K562 (cell line): ENCODE data around the gene TMEM245. TPM values are rescaled to one million over a fixed set of nuclear protein-coding genes. Genes with fewer than 3 reads are reported as not detected.

Source experiments
- ATAC-seq: fragments of 200-7000 bp; cut with Tn5 transposase; 3 replicates; pipeline ENCODE4 v1.9.1; 2020; ENCODE audit warnings: moderate library complexity
- BruUV-seq: library from RNA; stranded (reverse); fragments of 400-500 nt; replicated peaks from 2 replicates; lab custom pipeline; 2021; lab: Mats Ljungman, UMichigan
- CTCF ChIA-PET: fragments of 300-600 bp; formaldehyde crosslinking; extraction: SDS; loops from one replicate; lab custom pipeline; 2021; ENCODE audit warnings: low intra/inter-chr PET ratio; lab: Yijun Ruan, JAX
- POLR2A ChIA-PET: fragments of 300-600, 350-650 bp; sonication (Branson Sonifier 250); formaldehyde crosslinking; extraction: SDS; loops from one replicate; lab custom pipeline; 2021; ENCODE audit warnings: antibody characterized with exemption, inconsistent platforms; lab: Yijun Ruan, JAX
- DNase-seq, 4 experiments: peaks; one replicate each; pipeline versions ENCODE4 v3.0.0 to v3.0.0-alpha.2; 2011 to 2018; ENCODE audit warnings: low spot score in 3 of 4, mixed read lengths in 3 of 4; ENCODE audit errors: extremely low read depth in 1 of 4
- FAIRE-seq: peaks from 2 replicates; lab custom pipeline; 2011; peaks lifted over from hg19 to GRCh38; lab: Jason Lieb, UNC
- H2AFZ ChIP-seq: 2 replicates; pipeline ENCODE4 v1.6.0; 2011; ENCODE audit warnings: low read depth, low read length, control low read depth, inconsistent platforms
- H3K27ac ChIP-seq: fragments of 200-600 bp; 3 replicates; pipeline ENCODE4 v1.8.0; 2011; ENCODE audit warnings: low read depth, mild to moderate bottlenecking, control low read depth, inconsistent platforms, low read length, moderate library complexity, mixed read lengths; ENCODE audit errors: extremely low read depth
- H3K27me3 ChIP-seq, 2 experiments: fragments of 300-600 bp in 1 of 2; 2 replicates in 1 of 2; 3 replicates in 1 of 2; pipeline versions ENCODE4 v1.6.0 to v1.8.0; 2011; ENCODE audit warnings: inconsistent platforms in 2 of 2, low read length in 2 of 2, mild to moderate bottlenecking in 1 of 2, mixed read lengths in 1 of 2, moderate library complexity in 1 of 2; ENCODE audit not compliant: control insufficient read depth in 2 of 2, insufficient read depth in 2 of 2
- H3K36me3 ChIP-seq: fragments of 300-600 bp; 3 replicates; pipeline ENCODE4 v1.8.0; 2011; ENCODE audit warnings: mild to moderate bottlenecking, low read length, inconsistent platforms; ENCODE audit not compliant: control insufficient read depth, insufficient read depth
- H3K4me1 ChIP-seq, 2 experiments: fragments of 200-600 bp in 1 of 2; replicated peaks in 1 of 2; 2 replicates in 1 of 2; 3 replicates in 1 of 2; pipeline versions ENCODE4 v1.5.1 to v1.8.0; 2011; ENCODE audit warnings: inconsistent platforms in 2 of 2, low read length in 2 of 2, mild to moderate bottlenecking in 1 of 2, mixed read lengths in 1 of 2, moderate library complexity in 1 of 2; ENCODE audit not compliant: control insufficient read depth in 2 of 2, insufficient read depth in 2 of 2
- H3K4me2 ChIP-seq: 2 replicates; pipeline ENCODE4 v1.6.1; 2011; ENCODE audit warnings: low read length, control low read depth, inconsistent platforms, mixed read lengths; ENCODE audit not compliant: insufficient read depth
- H3K4me3 ChIP-seq: fragments of 200-600 bp; sonication (generic), shearing (Covaris generic); 2 replicates; pipeline ENCODE4 v1.5.1; 2016; ENCODE audit warnings: control low read depth, inconsistent platforms
- H3K79me2 ChIP-seq: fragments of 200-600 bp; 3 replicates; pipeline ENCODE4 v1.8.0; 2011; ENCODE audit warnings: low read length, inconsistent platforms; ENCODE audit not compliant: control insufficient read depth, insufficient read depth
- H3K9ac ChIP-seq, 2 experiments: 2 replicates each; pipeline versions ENCODE4 v1.6.0 to v1.6.1; 2011; ENCODE audit warnings: low read depth in 2 of 2, low read length in 2 of 2, control low read depth in 1 of 2, inconsistent platforms in 1 of 2, mild to moderate bottlenecking in 1 of 2, mixed read lengths in 1 of 2; ENCODE audit not compliant: insufficient read depth in 1 of 2
- H3K9me1 ChIP-seq: one replicate; pipeline ENCODE4 v1.6.0; 2011; ENCODE audit warnings: inconsistent platforms, mild to moderate bottlenecking, low read length, moderate library complexity; ENCODE audit not compliant: control insufficient read depth, insufficient read depth
- H3K9me3 ChIP-seq: replicated peaks from 2 replicates; pipeline ENCODE4 v1.5.1; 2011; ENCODE audit warnings: low read depth, low read length, inconsistent platforms; ENCODE audit not compliant: control insufficient read depth, insufficient read depth
- H4K20me1 ChIP-seq: replicated peaks from 2 replicates; pipeline ENCODE4 v1.6.1; 2011; ENCODE audit warnings: low read length, inconsistent platforms, mixed read lengths; ENCODE audit not compliant: control insufficient read depth, insufficient read depth
- BCOR ChIP-seq: fragments of 450-650 bp; IDR thresholded peaks from 2 replicates; pipeline ENCODE4 v1.6.1; 2016
- BRD9 ChIP-seq: fragments of 450-650 bp; IDR thresholded peaks from 2 replicates; pipeline ENCODE4 v1.6.1; 2018; ENCODE audit warnings: low read depth; ENCODE audit not compliant: partially characterized antibody
- COPS2 ChIP-seq: fragments of 450-650 bp; conservative IDR thresholded peaks from 2 replicates; pipeline ENCODE4 v1.6.1; 2016; ENCODE audit warnings: mild to moderate bottlenecking, moderate library complexity
- CSDE1 ChIP-seq, 2 experiments: fragments of 450-650 bp; IDR thresholded peaks; 2 replicates each; pipeline ENCODE4 v1.6.1; 2016; ENCODE audit warnings: mild to moderate bottlenecking in 1 of 2
- CTBP1 ChIP-seq: fragments of 450-650 bp; IDR thresholded peaks from 2 replicates; pipeline ENCODE4 v1.6.1; 2016; ENCODE audit warnings: borderline replicate concordance
- HDAC8 ChIP-seq: fragments of 450-650 bp; IDR thresholded peaks from 2 replicates; pipeline ENCODE4 v1.6.1; 2016; ENCODE audit warnings: mild to moderate bottlenecking, missing genetic modification characterization, moderate library complexity, missing compliant biosample characterization
- HES1 ChIP-seq: fragments of 450-650 bp; IDR thresholded peaks from 2 replicates; pipeline ENCODE4 v1.6.1; 2016; ENCODE audit warnings: low read depth, mild to moderate bottlenecking, moderate library complexity
- JUNB ChIP-seq: fragments of 450-650 bp; formaldehyde crosslinking; conservative IDR thresholded peaks from 2 replicates; pipeline ENCODE4 v1.4.0; 2020; ENCODE audit warnings: mild to moderate bottlenecking
- MCM3 ChIP-seq: fragments of 450-650 bp; IDR thresholded peaks from 2 replicates; pipeline ENCODE4 v1.6.1; 2016
- NRF1 ChIP-seq, 2 experiments: fragments of 450-650 bp; IDR thresholded peaks in 1 of 2; conservative IDR thresholded peaks in 1 of 2; 2 replicates each; pipeline ENCODE4 v1.6.1; 2014; ENCODE audit warnings: mild to moderate bottlenecking in 2 of 2
- POLR2A ChIP-seq: fragments of 450-650 bp; conservative IDR thresholded peaks from 2 replicates; pipeline ENCODE4 v1.6.1; 2016
- SMARCE1 ChIP-seq: fragments of 450-650 bp; IDR thresholded peaks from 2 replicates; pipeline ENCODE4 v1.7.1; 2016; ENCODE audit warnings: mild to moderate bottlenecking
- SRSF3 ChIP-seq: fragments of 200-400 bp; formaldehyde crosslinking; IDR thresholded peaks from 2 replicates; pipeline ENCODE4 v1.6.1; 2016; ENCODE audit warnings: mild to moderate bottlenecking, low read length, moderate library complexity; ENCODE audit not compliant: insufficient read depth
- TEAD2 ChIP-seq: fragments of 450-650 bp; IDR thresholded peaks from 2 replicates; pipeline ENCODE4 v1.6.1; 2016; ENCODE audit warnings: missing genetic modification characterization, control low read depth, missing compliant biosample characterization
- ZNF436 ChIP-seq: fragments of 250-450, 450-650 bp; sonication (Bioruptor Pico); formaldehyde crosslinking; IDR thresholded peaks from 2 replicates; pipeline ENCODE4 v1.7.0; 2020; ENCODE audit warnings: mild to moderate bottlenecking
- WGBS: fragments of 100-300 bp; shearing (Covaris generic); methylation state at CpG from one replicate; pipeline ENCODE4 v1.1.6; 2016; ENCODE audit warnings: low coverage, mixed read lengths; ENCODE audit not compliant: insufficient coverage; ENCODE audit errors: missing lambda C conversion rate; 5-methylcytosine and 5-hydroxymethylcytosine counted together
- in situ Hi-C: fragments of 300-500 bp; cut with MboI; formaldehyde crosslinking; loops from 4 replicates; pipeline ENCODE4 v1.15.0; 2018; ENCODE audit warnings: inconsistent platforms, mixed read lengths
- intact Hi-C: fragments of 100-400 bp; cut with micrococcal nuclease; formaldehyde crosslinking; loops from 2 replicates; pipeline ENCODE4 v1.14.2; 2022
- polyA plus RNA-seq, 8 experiments: library from polyadenylated mRNA; depleted of rRNA in 4 of 8; stranded (reverse) in 5 of 8; unstranded in 3 of 8; fragments of >200 nt; fragmentation: Nextera tagmentation in 2 of 8; fragmentation: Illumina TruSeq in 1 of 8; extraction: Ambion mirVana in 2 of 8; extraction: Trizol in 1 of 8; gene quantifications; 2 replicates each; pipeline versions ENCODE4 v1.2.1 to v1.2.3, GENCODE V29; 2011 to 2014; ENCODE audit warnings: inconsistent platforms in 1 of 8, missing spikeins in 1 of 8
- total RNA-seq, 7 experiments: library from RNA; depleted of rRNA in 6 of 7; stranded (reverse); fragments of >200 nt in 6 of 7; fragmentation: Illumina TruSeq in 2 of 7; extraction: Trizol in 2 of 7; gene quantifications; 2 replicates each; pipeline versions ENCODE4 v1.2.1 to v1.2.3, GENCODE V29; 2011 to 2021; ENCODE audit warnings: low replicate concordance in 1 of 7
- TF ChIP-seq, protein P1 (sequence below): sonication (generic); formaldehyde crosslinking; IDR thresholded peaks from 2 replicates; pipeline ENCODE4 v1.8.1; 2023; ENCODE audit warnings: mild to moderate bottlenecking, missing genetic modification reagents
- TF ChIP-seq, protein P2 (sequence below): fragments of 450-650 bp; IDR thresholded peaks from 2 replicates; pipeline ENCODE4 v1.6.1; 2017; ENCODE audit warnings: antibody characterized with exemption
- TF ChIP-seq, protein P3 (sequence below), 3 experiments: fragments of 200-800 bp in 1 of 3; fragments of 250-450 bp in 1 of 3; fragments of 450-650 bp in 1 of 3; sonication (Bioruptor Pico) in 1 of 3; sonication (Bioruptor generic) in 1 of 3; formaldehyde crosslinking in 1 of 3; IDR thresholded peaks; 2 replicates each; pipeline versions ENCODE4 v1.6.1 to v1.8.0; 2016 to 2022; ENCODE audit warnings: mild to moderate bottlenecking in 2 of 3, missing genetic modification characterization in 2 of 3, missing compliant biosample characterization in 1 of 3, moderate library complexity in 1 of 3

The TMEM245 gene
- total and polyA plus RNA-seq, 9 of the 15 experiments (the other 6 are each of a cell fraction or from before 2014, with no cell fraction given), result 8.5 to 43.2 (median 24.3) TPM

DNA sequence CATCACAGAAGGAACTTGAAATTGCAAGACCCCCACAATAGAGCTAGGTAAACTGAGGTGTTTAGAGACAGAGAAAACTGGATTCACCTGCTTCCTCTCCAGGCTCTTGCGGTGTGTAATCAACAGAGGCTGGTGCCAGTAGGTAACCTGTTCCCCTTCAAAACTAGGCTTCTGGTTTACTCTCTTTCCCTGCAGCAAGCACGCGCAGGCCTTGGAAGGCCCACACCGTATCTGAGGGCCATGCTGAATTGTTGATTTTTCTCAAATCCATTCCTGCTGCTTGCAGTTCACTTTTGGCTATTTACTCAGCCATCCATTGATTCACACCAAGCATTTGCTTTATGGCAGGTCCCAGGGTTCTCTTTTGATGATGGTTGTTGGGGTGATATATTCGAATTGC, 48.0 kb upstream of the TMEM245 start:
- DNase-seq (no peak), ATAC-seq (no peak), FAIRE-seq (no peak)
- H3K9ac ChIP-seq, result no peak overlapping the region
- no peaks in the 10 kb centered on the region for H3K79me2 ChIP-seq
- no TSS peak for BruUV-seq
- H3K9me1 ChIP-seq, result no peaks in the 10 kb centered on the region
- POLR2A ChIA-PET, result interaction anchor here (0.6 kb wide), 1 partner anchor 15 kb away, joined by 3 read pairs; no protein-coding TSS in a partner anchor
- peaks cover 0 to 9% of the 10 kb centered on the region in 2 experiments; a peak in 1 of 5 replicates for H3K4me1 ChIP-seq
- 63% methylated on average over 4 of the region's 5 CpGs for WGBS
- H3K27me3 ChIP-seq, result no peaks in the 10 kb centered on the region
- in situ Hi-C loops (no loop called here), intact Hi-C loops (no loop called here)
- H3K4me3 ChIP-seq, result no peak overlapping the region
- H3K4me2 ChIP-seq, result no peak overlapping the region
- H3K36me3 ChIP-seq, result no peaks in the 10 kb centered on the region
- CTCF ChIA-PET, result no interaction called here
- no peaks in the 10 kb centered on the region for H4K20me1 ChIP-seq
- 0 out of 2 replicates have a peak, but pooled peaks cover 2% of the 10 kb centered on the region for H3K9me3 ChIP-seq
- no peak overlapping the region for H3K27ac ChIP-seq
- H2AFZ ChIP-seq, result no peak overlapping the region
- TF ChIP-seq SRSF3, result no peak
- TF ChIP-seq HES1, result no peak
- no peak for TF ChIP-seq CTBP1
- TF ChIP-seq COPS2, result no peak
- TF ChIP-seq BRD9, result no peak
- TF ChIP-seq HDAC8, result no peak
- TF ChIP-seq SMARCE1, result no peak
- TF ChIP-seq, protein P1, sequence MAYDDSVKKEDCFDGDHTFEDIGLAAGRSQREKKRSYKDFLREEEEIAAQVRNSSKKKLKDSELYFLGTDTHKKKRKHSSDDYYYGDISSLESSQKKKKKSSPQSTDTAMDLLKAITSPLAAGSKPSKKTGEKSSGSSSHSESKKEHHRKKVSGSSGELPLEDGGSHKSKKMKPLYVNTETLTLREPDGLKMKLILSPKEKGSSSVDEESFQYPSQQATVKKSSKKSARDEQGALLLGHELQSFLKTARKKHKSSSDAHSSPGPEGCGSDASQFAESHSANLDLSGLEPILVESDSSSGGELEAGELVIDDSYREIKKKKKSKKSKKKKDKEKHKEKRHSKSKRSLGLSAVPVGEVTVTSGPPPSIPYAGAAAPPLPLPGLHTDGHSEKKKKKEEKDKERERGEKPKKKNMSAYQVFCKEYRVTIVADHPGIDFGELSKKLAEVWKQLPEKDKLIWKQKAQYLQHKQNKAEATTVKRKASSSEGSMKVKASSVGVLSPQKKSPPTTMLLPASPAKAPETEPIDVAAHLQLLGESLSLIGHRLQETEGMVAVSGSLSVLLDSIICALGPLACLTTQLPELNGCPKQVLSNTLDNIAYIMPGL, result no peak
- TF ChIP-seq NRF1 (conservative IDR thresholded peaks at IDR 0.05 in 1 of 2, IDR thresholded peaks at IDR 0.05 in 1 of 2), result no peak
- no peak for TF ChIP-seq POLR2A
- TF ChIP-seq TEAD2 (tag), result no peak
- TF ChIP-seq, protein P2, sequence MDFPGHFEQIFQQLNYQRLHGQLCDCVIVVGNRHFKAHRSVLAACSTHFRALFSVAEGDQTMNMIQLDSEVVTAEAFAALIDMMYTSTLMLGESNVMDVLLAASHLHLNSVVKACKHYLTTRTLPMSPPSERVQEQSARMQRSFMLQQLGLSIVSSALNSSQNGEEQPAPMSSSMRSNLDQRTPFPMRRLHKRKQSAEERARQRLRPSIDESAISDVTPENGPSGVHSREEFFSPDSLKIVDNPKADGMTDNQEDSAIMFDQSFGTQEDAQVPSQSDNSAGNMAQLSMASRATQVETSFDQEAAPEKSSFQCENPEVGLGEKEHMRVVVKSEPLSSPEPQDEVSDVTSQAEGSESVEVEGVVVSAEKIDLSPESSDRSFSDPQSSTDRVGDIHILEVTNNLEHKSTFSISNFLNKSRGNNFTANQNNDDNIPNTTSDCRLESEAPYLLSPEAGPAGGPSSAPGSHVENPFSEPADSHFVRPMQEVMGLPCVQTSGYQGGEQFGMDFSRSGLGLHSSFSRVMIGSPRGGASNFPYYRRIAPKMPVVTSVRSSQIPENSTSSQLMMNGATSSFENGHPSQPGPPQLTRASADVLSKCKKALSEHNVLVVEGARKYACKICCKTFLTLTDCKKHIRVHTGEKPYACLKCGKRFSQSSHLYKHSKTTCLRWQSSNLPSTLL, result no peak
- no peak for TF ChIP-seq CSDE1 (IDR thresholded peaks at IDR 0.05)
- no peak for TF ChIP-seq JUNB (CRISPR knock-in tag)
- TF ChIP-seq ZNF436 (CRISPR knock-in tag), result no peak
- TF ChIP-seq BCOR, result no peak
- TF ChIP-seq, protein P3, sequence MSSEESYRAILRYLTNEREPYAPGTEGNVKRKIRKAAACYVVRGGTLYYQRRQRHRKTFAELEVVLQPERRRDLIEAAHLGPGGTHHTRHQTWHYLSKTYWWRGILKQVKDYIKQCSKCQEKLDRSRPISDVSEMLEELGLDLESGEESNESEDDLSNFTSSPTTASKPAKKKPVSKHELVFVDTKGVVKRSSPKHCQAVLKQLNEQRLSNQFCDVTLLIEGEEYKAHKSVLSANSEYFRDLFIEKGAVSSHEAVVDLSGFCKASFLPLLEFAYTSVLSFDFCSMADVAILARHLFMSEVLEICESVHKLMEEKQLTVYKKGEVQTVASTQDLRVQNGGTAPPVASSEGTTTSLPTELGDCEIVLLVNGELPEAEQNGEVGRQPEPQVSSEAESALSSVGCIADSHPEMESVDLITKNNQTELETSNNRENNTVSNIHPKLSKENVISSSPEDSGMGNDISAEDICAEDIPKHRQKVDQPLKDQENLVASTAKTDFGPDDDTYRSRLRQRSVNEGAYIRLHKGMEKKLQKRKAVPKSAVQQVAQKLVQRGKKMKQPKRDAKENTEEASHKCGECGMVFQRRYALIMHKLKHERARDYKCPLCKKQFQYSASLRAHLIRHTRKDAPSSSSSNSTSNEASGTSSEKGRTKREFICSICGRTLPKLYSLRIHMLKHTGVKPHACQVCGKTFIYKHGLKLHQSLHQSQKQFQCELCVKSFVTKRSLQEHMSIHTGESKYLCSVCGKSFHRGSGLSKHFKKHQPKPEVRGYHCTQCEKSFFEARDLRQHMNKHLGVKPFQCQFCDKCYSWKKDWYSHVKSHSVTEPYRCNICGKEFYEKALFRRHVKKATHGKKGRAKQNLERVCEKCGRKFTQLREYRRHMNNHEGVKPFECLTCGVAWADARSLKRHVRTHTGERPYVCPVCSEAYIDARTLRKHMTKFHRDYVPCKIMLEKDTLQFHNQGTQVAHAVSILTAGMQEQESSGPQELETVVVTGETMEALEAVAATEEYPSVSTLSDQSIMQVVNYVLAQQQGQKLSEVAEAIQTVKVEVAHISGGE (CRISPR knock-in tag; IDR thresholded peaks at IDR 0.05), result no peak
- no peak for TF ChIP-seq MCM3
